OCI-LY7 (cell line): Measurements from ENCODE around the gene COL10A1. TPM values are rescaled to one million over a fixed set of nuclear protein-coding genes. Genes with fewer than 3 reads are reported as not detected.

ENCODE experiments used
- BruUV-seq: library from RNA; stranded (reverse); fragments of 400-500 nt; replicated peaks from 2 replicates; lab custom pipeline; 2021; lab: Mats Ljungman, UMichigan
- CTCF ChIA-PET: fragments of 300-600 bp; sonication (Branson Sonifier 250); formaldehyde crosslinking; loops from one replicate; lab custom pipeline; 2022; ENCODE audit warnings: antibody characterized with exemption; ENCODE audit not compliant: unreplicated experiment; lab: Charles Lee
- POLR2A ChIA-PET: fragments of 300-600 bp; sonication (Branson Sonifier 250); formaldehyde crosslinking; loops from one replicate; lab custom pipeline; 2022; ENCODE audit warnings: antibody characterized with exemption; lab: Charles Lee
- DNase-seq: peaks from one replicate; pipeline ENCODE4 v3.0.0-alpha.2; 2015; ENCODE audit warnings: low spot score
- H2AFZ ChIP-seq: fragments of 200-600 bp; sonication (generic), shearing (Covaris generic); 2 replicates; pipeline ENCODE4 v1.6.1; 2014; ENCODE audit warnings: mild to moderate bottlenecking, antibody characterized with exemption, low read length, moderate library complexity
- H3K27ac ChIP-seq: fragments of 200-600 bp; sonication (generic); 2 replicates; pipeline ENCODE4 v1.5.1; 2014; ENCODE audit warnings: mixed run types, low read depth, mild to moderate bottlenecking, moderate library complexity, low read length, inconsistent platforms; ENCODE audit not compliant: poor library complexity, severe bottlenecking
- H3K36me3 ChIP-seq: fragments of 200-600 bp; sonication (generic); 2 replicates; pipeline ENCODE4 v1.6.1; 2014; ENCODE audit warnings: mild to moderate bottlenecking, antibody characterized with exemption, low read length, moderate library complexity, mixed read lengths; ENCODE audit not compliant: insufficient read depth
- H3K4me1 ChIP-seq: fragments of 200-600 bp; sonication (generic); 2 replicates; pipeline ENCODE4 v1.5.1; 2014; ENCODE audit warnings: mild to moderate bottlenecking, low read length; ENCODE audit not compliant: insufficient read depth, poor library complexity, severe bottlenecking
- H3K4me2 ChIP-seq: fragments of 200-600 bp; sonication (generic); 2 replicates; pipeline ENCODE4 v1.6.1; 2014; ENCODE audit warnings: mild to moderate bottlenecking, low read length
- H3K4me3 ChIP-seq: fragments of 200-600 bp; sonication (generic); 2 replicates; pipeline ENCODE4 v1.5.1; 2014; ENCODE audit warnings: mild to moderate bottlenecking, low read depth, low read length; ENCODE audit not compliant: poor library complexity, severe bottlenecking
- H3K79me2 ChIP-seq: fragments of 200-600 bp; sonication (generic); 2 replicates; pipeline ENCODE4 v1.6.1; 2016; ENCODE audit warnings: low read depth, mild to moderate bottlenecking, low read length, moderate library complexity, mixed read lengths; ENCODE audit not compliant: insufficient read depth
- H3K9me2 ChIP-seq: fragments of 200-600 bp; sonication (generic); 2 replicates; pipeline ENCODE4 v1.6.1; 2016; ENCODE audit warnings: mild to moderate bottlenecking, low read length, mixed read lengths; ENCODE audit not compliant: insufficient read depth
- H3K9me3 ChIP-seq: fragments of 200-600 bp; sonication (generic); 2 replicates; pipeline ENCODE4 v1.6.1; 2014; ENCODE audit warnings: mild to moderate bottlenecking, mixed run types, low read length, mixed read lengths
- H4K20me1 ChIP-seq: fragments of 200-600 bp; sonication (generic); 2 replicates; pipeline ENCODE4 v1.6.1; 2014; ENCODE audit warnings: mild to moderate bottlenecking, antibody characterized with exemption, low read length, moderate library complexity, mixed read lengths; ENCODE audit not compliant: insufficient read depth
- CTCF ChIP-seq: fragments of 200-600 bp; sonication (generic); conservative IDR thresholded peaks from 2 replicates; pipeline ENCODE4 v1.5.1; 2014; ENCODE audit warnings: mild to moderate bottlenecking, antibody characterized with exemption, low read length, moderate library complexity, mixed read lengths
- EZH2phosphoT487 ChIP-seq: fragments of 200-600 bp; sonication (generic); IDR thresholded peaks from 2 replicates; pipeline ENCODE4 v1.6.1; 2018; ENCODE audit warnings: low read depth, borderline replicate concordance, mild to moderate bottlenecking, mixed run types, antibody characterized with exemption, low read length, moderate library complexity, mixed read lengths
- intact Hi-C: fragments of 100-400 bp; cut with micrococcal nuclease; formaldehyde crosslinking; loops from one replicate; pipeline ENCODE4 v1.10.0; 2022; ENCODE audit not compliant: unreplicated experiment
- total RNA-seq, 2 experiments: library from RNA; depleted of rRNA in 1 of 2; stranded (reverse); fragments of >200 nt in 1 of 2; shearing (Covaris generic) in 1 of 2; gene quantifications; 2 replicates each; pipeline ENCODE4 v1.2.3, GENCODE V29; 2014 to 2022

COL10A1 gene
- total RNA-seq, 2 experiments from 2014 or later: not detected

GRCh38 chr6:116111552-116112528, 14.1 kb downstream of the COL10A1 start:
- Histone ChIP-seq H2AFZ (no peak overlapping the region), H3K27ac (no peak overlapping the region), H4K20me1 (no peaks in the 10 kb centered on the region), H3K4me3 (no peak overlapping the region), H3K9me3 (no peaks in the 10 kb centered on the region), H3K36me3 (peaks cover 67% of the 10 kb centered on the region), H3K9me2 (no peaks in the 10 kb centered on the region), H3K4me1 (no peaks in the 10 kb centered on the region), H3K79me2 (no peaks in the 10 kb centered on the region), H3K4me2 (no peak overlapping the region)
- TF ChIP-seq CTCF: peak; percentile 89
- no peak for TF ChIP-seq EZH2phosphoT487
- ChIA-PET CTCF (interaction anchor here (1.3 to 2.1 kb wide), 3 partner anchors 9 to 17 kb away, joined by 3 to 10 read pairs (median 3); partner anchors contain the start of gene NT5DC1), POLR2A (interaction anchor here (0.9 to 1.7 kb wide), 6 partner anchors 9 to 84 kb away, joined by 3 to 5 read pairs (median 4); partner anchors contain the start of gene NT5DC1)
- peak; percentile 47 for DNase-seq
- BruUV-seq: no TSS peak
- intact Hi-C loops: no loop called here

- BruUV-seq: no TSS peak
- no peaks in the 10 kb centered on the region for H4K20me1 ChIP-seq
- H3K4me1 ChIP-seq: no peaks in the 10 kb centered on the region
These were observed 17.1 kb downstream of the COL10A1 start for GRCh38 chr6:116108836-116109235.

More at GRCh38 chr6:116108836-116109235, 17.1 kb downstream of the COL10A1 start:
- Histone ChIP-seq H3K36me3 (peaks cover 48% of the 10 kb centered on the region), H3K9me3 (no peaks in the 10 kb centered on the region), H3K9me2 (no peaks in the 10 kb centered on the region), H2AFZ (no peak overlapping the region), H3K27ac (no peak overlapping the region), H3K79me2 (no peaks in the 10 kb centered on the region), H3K4me2 (no peak overlapping the region), H3K4me3 (no peak overlapping the region)
- POLR2A ChIA-PET: interaction anchor here (0.9 to 1.1 kb wide), 2 partner anchors 9 to 11 kb away, joined by 3 to 6 read pairs; no protein-coding TSS in a partner anchor
- intact Hi-C loops: no loop called here
- CTCF ChIA-PET: no interaction called here
- TF ChIP-seq EZH2phosphoT487: no peak
- TF ChIP-seq CTCF: no peak
- DNase-seq: no peak
